Hematopoietic multipotent progenitor cell (in vitro differentiated cells): Measurements from ENCODE around the gene ZNF23. TPM values are rescaled to one million over a fixed set of nuclear protein-coding genes. Genes with fewer than 3 reads are reported as not detected.

ENCODE experiments used
- DNase-seq, 3 donors: peaks; one replicate each; pipeline ENCODE4 v3.0.0-alpha.2; 2011 to 2015; ENCODE audit warnings: low read depth in 2 of 3, low spot score in 2 of 3
- total RNA-seq: library from RNA; depleted of rRNA; stranded (reverse); fragments of >200 nt; gene quantifications from one replicate; pipeline ENCODE4 v1.2.3, GENCODE V29; 2012

The ZNF23 gene
- total RNA-seq, 1 donor: 4.8 TPM

GRCh38 chr16:71472931-71473330 lies 10.9 kb upstream of the ZNF23 start:
- DNase-seq: no peak

GRCh38 chr16:71472051-71472450 lies 10.0 kb upstream of the ZNF23 start:
- no peak for DNase-seq

GRCh38 chr16:71467810-71468209 lies 5.8 kb upstream of the ZNF23 start:
- peak; percentile 40 to 63 (median 41) for DNase-seq

GRCh38 chr16:71464231-71464630 lies 2.2 kb upstream of the ZNF23 start:
- no peak for DNase-seq

GRCh38 chr16:71460941-71461340 lies 1.1 kb downstream of the ZNF23 start:
- DNase-seq: no peak

GRCh38 chr16:71460236-71460635 lies 1.8 kb downstream of the ZNF23 start:
- no peak for DNase-seq

- no peak for DNase-seq
Observed at GRCh38 chr16:71459510-71459909, 2.5 kb downstream of the ZNF23 start.

GRCh38 chr16:71456801-71457200 lies 5.2 kb downstream of the ZNF23 start:
- no peak for DNase-seq

GRCh38 chr16:71453036-71453435 lies 9.0 kb downstream of the ZNF23 start:
- DNase-seq: no peak

GRCh38 chr16:71449020-71449419 lies 13.0 kb downstream of the ZNF23 start:
- DNase-seq: no peak

GRCh38 chr16:71448274-71448866 lies 13.7 kb downstream of the ZNF23 start:
- no peak for DNase-seq

GRCh38 chr16:71443714-71444113 lies 18.3 kb downstream of the ZNF23 start:
- no peak for DNase-seq

GRCh38 chr16:71442051-71442440 lies 20.0 kb downstream of the ZNF23 start, which contains the start of gene TLE7:
TLE7 (minus strand) TSS chr16:71442054; CDS start chr16:71433324, 8,730 bp downstream.
- DNase-seq: no peak

- no peak for DNase-seq
Observed at GRCh38 chr16:71441348-71442050, 20.5 kb downstream of the ZNF23 start.

GRCh38 chr16:71440669-71441347 lies 21.2 kb downstream of the ZNF23 start:
- no peak for DNase-seq

GRCh38 chr16:71439523-71439922 lies 22.5 kb downstream of the ZNF23 start:
- no peak for DNase-seq

- DNase-seq: no peak
Observed at GRCh38 chr16:71436473-71436872, 25.6 kb downstream of the ZNF23 start.

GRCh38 chr16:71432906-71433305 lies 29.1 kb downstream of the ZNF23 start:
- DNase-seq: no peak

- no peak for DNase-seq
Observed at GRCh38 chr16:71431991-71432390, 30.1 kb downstream of the ZNF23 start.

- no peak for DNase-seq
Observed at GRCh38 chr16:71431176-71431575, 30.9 kb downstream of the ZNF23 start.

GRCh38 chr16:71430744-71431143 lies 31.3 kb downstream of the ZNF23 start:
- DNase-seq: no peak

- DNase-seq: no peak
Observed at GRCh38 chr16:71429581-71429980, 32.5 kb downstream of the ZNF23 start.
